HEK293 (cell line): ENCODE measurements around the gene MYOF.

Source experiments
- CTCF ChIP-seq: fragments of 450-650 bp; formaldehyde crosslinking; IDR thresholded peaks from 2 replicates; pipeline ENCODE4 v1.5.1; 2016; ENCODE audit warnings: missing biosample characterization, missing genetic modification characterization
- KLF16 ChIP-seq: fragments of 450-650 bp; formaldehyde crosslinking; IDR thresholded peaks from 2 replicates; pipeline ENCODE4 v1.5.1; 2017; ENCODE audit warnings: missing biosample characterization, missing genetic modification characterization
- ZBTB44 ChIP-seq: fragments of 450-650 bp; IDR thresholded peaks from 2 replicates; pipeline ENCODE4 v1.5.1; 2018; ENCODE audit warnings: missing biosample characterization, mild to moderate bottlenecking, missing genetic modification characterization
- ZNF214 ChIP-seq: fragments of 450-650 bp; formaldehyde crosslinking; IDR thresholded peaks from 2 replicates; pipeline ENCODE4 v1.5.1; 2017; ENCODE audit warnings: missing biosample characterization, mild to moderate bottlenecking, missing genetic modification characterization, borderline replicate concordance
- ZNF239 ChIP-seq: fragments of 450-650 bp; formaldehyde crosslinking; IDR thresholded peaks from 2 replicates; pipeline ENCODE4 v1.5.1; 2016; ENCODE audit warnings: missing biosample characterization, missing genetic modification characterization
- ZNF530 ChIP-seq: fragments of 450-650 bp; formaldehyde crosslinking; IDR thresholded peaks from 2 replicates; pipeline ENCODE4 v1.5.1; 2016; ENCODE audit warnings: low read depth, missing biosample characterization, missing genetic modification characterization
- ZNF830 ChIP-seq: fragments of 450-650 bp; IDR thresholded peaks from 2 replicates; pipeline ENCODE4 v1.5.0; 2018; ENCODE audit warnings: missing biosample characterization, missing genetic modification characterization, low read depth, mild to moderate bottlenecking, moderate library complexity

GRCh38 chr10:93342366-93342765 lies 139.8 kb downstream of the MYOF start:
- TF ChIP-seq ZNF530 (tag by site-specific recombination) (no peak), ZNF239 (tag by site-specific recombination) (no peak), ZBTB44 (tag by site-specific recombination) (no peak), ZNF830 (tag by site-specific recombination) (no peak), CTCF (tag by site-specific recombination) (no peak), ZNF214 (no peak), KLF16 (tag by site-specific recombination) (no peak)
